NCI-H748 treated with DMSO at 0.1 percent for 48 hours (cell line): ENCODE measurements around the gene MYRIP.

Experiments
- DNase-seq: peaks from one replicate; lab custom pipeline; 2025; lab: John Stamatoyannopoulos, UW

The MYRIP gene

GRCh38 chr3:39905788-39906187 is 96.4 kb downstream of the MYRIP start:
- no peak for DNase-seq

GRCh38 chr3:39907981-39908380 is 98.6 kb downstream of the MYRIP start:
- DNase-seq: peak; percentile 5

- no peak for DNase-seq
Observed at GRCh38 chr3:39910135-39910534, 100.7 kb downstream of the MYRIP start.

- no peak for DNase-seq
Observed at GRCh38 chr3:39910826-39911464, 101.5 kb downstream of the MYRIP start.

GRCh38 chr3:39911465-39912309 is 102.3 kb downstream of the MYRIP start:
- DNase-seq: no peak

- DNase-seq: no peak
Observed at GRCh38 chr3:39915027-39915426, 105.6 kb downstream of the MYRIP start.

GRCh38 chr3:39917065-39917773 is 107.8 kb downstream of the MYRIP start:
- no peak for DNase-seq

- no peak for DNase-seq
Observed at GRCh38 chr3:39919281-39919680, 109.9 kb downstream of the MYRIP start.

- DNase-seq: no peak
Observed at GRCh38 chr3:39920271-39920670, 110.9 kb downstream of the MYRIP start.

- no peak for DNase-seq
Observed at GRCh38 chr3:39927479-39927878, 118.1 kb downstream of the MYRIP start.

GRCh38 chr3:39933986-39934693 is 124.7 kb downstream of the MYRIP start:
- DNase-seq: no peak

GRCh38 chr3:39934696-39935095 is 125.3 kb downstream of the MYRIP start:
- no peak for DNase-seq

GRCh38 chr3:39935261-39935660 is 125.9 kb downstream of the MYRIP start:
- DNase-seq: peak; percentile 14

GRCh38 chr3:39936848-39937247 is 127.4 kb downstream of the MYRIP start:
- DNase-seq: no peak

GRCh38 chr3:39937315-39937714 is 127.9 kb downstream of the MYRIP start:
- no peak for DNase-seq

- no peak for DNase-seq
Observed at GRCh38 chr3:39937874-39938273, 128.5 kb downstream of the MYRIP start.

- no peak for DNase-seq
Observed at GRCh38 chr3:39941931-39942330, 132.5 kb downstream of the MYRIP start.

GRCh38 chr3:39960515-39961191 is 151.2 kb downstream of the MYRIP start:
- DNase-seq: no peak

- no peak for DNase-seq
Observed at GRCh38 chr3:39961230-39961629, 151.8 kb downstream of the MYRIP start.

GRCh38 chr3:39962581-39962980 is 153.2 kb downstream of the MYRIP start:
- no peak for DNase-seq

GRCh38 chr3:39965461-39965860 is 156.1 kb downstream of the MYRIP start:
- DNase-seq: no peak

- DNase-seq: no peak
Observed at GRCh38 chr3:39965997-39966396, 156.6 kb downstream of the MYRIP start.
